Liver (tissue), 3 donors: ENCODE results near the gene BLOC1S5.
"Not testable (repeated sequence)": the region's sequence is repeated elsewhere in the genome, so short reads cannot be mapped to it uniquely, and the experiment has no call there.

Experiments used
- EGR1 ChIP-seq, 2 donors: IDR thresholded peaks; 2 replicates each; pipeline ENCODE4 v1.6.1; 2016 to 2018; ENCODE audit warnings: antibody characterized with exemption in 2 of 2, low read depth in 2 of 2
- FOXA1 ChIP-seq: IDR thresholded peaks from 2 replicates; pipeline ENCODE4 v1.6.1; 2016; ENCODE audit warnings: antibody characterized with exemption
- FOXA2 ChIP-seq: IDR thresholded peaks from 2 replicates; pipeline ENCODE4 v1.6.1; 2016; ENCODE audit warnings: antibody characterized with exemption
- JUND ChIP-seq, 2 donors: IDR thresholded peaks; 2 replicates each; pipeline ENCODE4 v1.6.1; 2016; ENCODE audit warnings: antibody characterized with exemption in 2 of 2
- TAF1 ChIP-seq: conservative IDR thresholded peaks from 2 replicates; pipeline ENCODE4 v1.6.1; 2016; ENCODE audit warnings: antibody characterized with exemption, mild to moderate bottlenecking
- TF ChIP-seq, protein P1 (sequence below): fragments of 150-350 bp; IDR thresholded peaks from 2 replicates; pipeline ENCODE4 v1.5.1; 2017; ENCODE audit warnings: improper control_type of control experiment, low read depth, low read length; ENCODE audit not compliant: missing input control
- TF ChIP-seq, protein P2 (sequence below): IDR thresholded peaks from 2 replicates; pipeline ENCODE4 v1.6.1; 2016; ENCODE audit warnings: antibody characterized with exemption
- TF ChIP-seq, protein P3 (sequence below): IDR thresholded peaks from 2 replicates; pipeline ENCODE4 v1.6.1; 2016; ENCODE audit warnings: antibody characterized with exemption
- donor health status: healthy.
- donor health status: healthy.

DNA sequence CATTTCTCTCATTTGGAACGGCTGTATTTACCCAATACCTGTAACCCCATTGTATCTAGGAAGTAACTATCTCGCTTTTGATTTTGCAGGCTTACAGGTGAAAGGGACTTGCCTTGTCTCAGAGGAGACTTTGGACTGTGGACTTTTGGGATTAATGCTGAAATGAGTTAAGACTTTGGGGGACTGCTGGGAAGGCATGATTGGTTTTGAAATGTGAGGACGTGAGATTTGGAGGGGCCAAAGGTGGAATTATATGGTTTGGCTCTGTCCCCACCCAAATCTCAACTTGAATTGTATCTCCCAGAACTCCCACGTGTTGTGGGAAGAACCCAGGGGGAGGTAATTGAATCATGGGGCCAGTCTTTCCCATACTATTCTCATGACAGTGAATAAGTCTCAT, 18.4 kb downstream of the BLOC1S5 start:
- TF ChIP-seq, protein P1, sequence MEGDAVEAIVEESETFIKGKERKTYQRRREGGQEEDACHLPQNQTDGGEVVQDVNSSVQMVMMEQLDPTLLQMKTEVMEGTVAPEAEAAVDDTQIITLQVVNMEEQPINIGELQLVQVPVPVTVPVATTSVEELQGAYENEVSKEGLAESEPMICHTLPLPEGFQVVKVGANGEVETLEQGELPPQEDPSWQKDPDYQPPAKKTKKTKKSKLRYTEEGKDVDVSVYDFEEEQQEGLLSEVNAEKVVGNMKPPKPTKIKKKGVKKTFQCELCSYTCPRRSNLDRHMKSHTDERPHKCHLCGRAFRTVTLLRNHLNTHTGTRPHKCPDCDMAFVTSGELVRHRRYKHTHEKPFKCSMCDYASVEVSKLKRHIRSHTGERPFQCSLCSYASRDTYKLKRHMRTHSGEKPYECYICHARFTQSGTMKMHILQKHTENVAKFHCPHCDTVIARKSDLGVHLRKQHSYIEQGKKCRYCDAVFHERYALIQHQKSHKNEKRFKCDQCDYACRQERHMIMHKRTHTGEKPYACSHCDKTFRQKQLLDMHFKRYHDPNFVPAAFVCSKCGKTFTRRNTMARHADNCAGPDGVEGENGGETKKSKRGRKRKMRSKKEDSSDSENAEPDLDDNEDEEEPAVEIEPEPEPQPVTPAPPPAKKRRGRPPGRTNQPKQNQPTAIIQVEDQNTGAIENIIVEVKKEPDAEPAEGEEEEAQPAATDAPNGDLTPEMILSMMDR = not testable (repeated sequence)
- TF ChIP-seq FOXA1; EGR1 (IDR thresholded peaks at IDR 0.05; ENCODE audit: low read depth in 2 of 2); TAF1; JUND (IDR thresholded peaks at IDR 0.05); FOXA2: not testable (repeated sequence)
- TF ChIP-seq, protein P2, sequence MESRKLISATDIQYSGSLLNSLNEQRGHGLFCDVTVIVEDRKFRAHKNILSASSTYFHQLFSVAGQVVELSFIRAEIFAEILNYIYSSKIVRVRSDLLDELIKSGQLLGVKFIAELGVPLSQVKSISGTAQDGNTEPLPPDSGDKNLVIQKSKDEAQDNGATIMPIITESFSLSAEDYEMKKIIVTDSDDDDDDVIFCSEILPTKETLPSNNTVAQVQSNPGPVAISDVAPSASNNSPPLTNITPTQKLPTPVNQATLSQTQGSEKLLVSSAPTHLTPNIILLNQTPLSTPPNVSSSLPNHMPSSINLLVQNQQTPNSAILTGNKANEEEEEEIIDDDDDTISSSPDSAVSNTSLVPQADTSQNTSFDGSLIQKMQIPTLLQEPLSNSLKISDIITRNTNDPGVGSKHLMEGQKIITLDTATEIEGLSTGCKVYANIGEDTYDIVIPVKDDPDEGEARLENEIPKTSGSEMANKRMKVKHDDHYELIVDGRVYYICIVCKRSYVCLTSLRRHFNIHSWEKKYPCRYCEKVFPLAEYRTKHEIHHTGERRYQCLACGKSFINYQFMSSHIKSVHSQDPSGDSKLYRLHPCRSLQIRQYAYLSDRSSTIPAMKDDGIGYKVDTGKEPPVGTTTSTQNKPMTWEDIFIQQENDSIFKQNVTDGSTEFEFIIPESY = not testable (repeated sequence)
- TF ChIP-seq, protein P3, sequence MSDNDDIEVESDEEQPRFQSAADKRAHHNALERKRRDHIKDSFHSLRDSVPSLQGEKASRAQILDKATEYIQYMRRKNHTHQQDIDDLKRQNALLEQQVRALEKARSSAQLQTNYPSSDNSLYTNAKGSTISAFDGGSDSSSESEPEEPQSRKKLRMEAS = not testable (repeated sequence)
